Measurements from ENCODE around the gene GAS7.

GRCh38 chr17:9938764-9939163, 259.6 kb downstream of the GAS7 start:
- TF ChIP-seq POLR2AphosphoS5 (IDR thresholded peaks at IDR 0.05; ENCODE audit: borderline replicate concordance, low read depth, low read length) (no peak), EZH2 (IDR thresholded peaks at IDR 0.05) (no peak)
